HG03139 (cell line): ENCODE data around the gene POM121L2.

Source experiments
- ATAC-seq: cut with Tn5 transposase; IDR thresholded peaks from one replicate; pipeline ENCODE4 v1.9.1; 2021; ENCODE audit not compliant: unreplicated experiment

The POM121L2 gene

GRCh38 chr6:27260836-27261375 lies 51.2 kb downstream of the POM121L2 start:
- no peak for ATAC-seq

- no peak for ATAC-seq
These were observed 51.7 kb downstream of the POM121L2 start for GRCh38 chr6:27260369-27260768.
